Fibroblast of lung (primary cell): ENCODE measurements around the gene CDRT4. TPM values are rescaled to one million over a fixed set of nuclear protein-coding genes. Genes with fewer than 3 reads are reported as not detected.

ENCODE experiments used
- DNase-seq, 2 donors: peaks; one replicate each; pipeline versions ENCODE4 v3.0.0 to v3.0.0-alpha.2; 2010; ENCODE audit warnings: low read depth in 2 of 2
- H2AFZ ChIP-seq: 2 replicates; pipeline ENCODE4 v1.5.1; 2012; ENCODE audit warnings: low read length, control low read depth, inconsistent platforms
- H3K27ac ChIP-seq: 2 replicates; pipeline ENCODE4 v1.5.1; 2011; ENCODE audit warnings: low read length, control low read depth; ENCODE audit not compliant: insufficient read depth
- H3K27me3 ChIP-seq: 2 replicates; pipeline ENCODE4 v1.5.1; 2011; ENCODE audit warnings: mild to moderate bottlenecking, low read length; ENCODE audit not compliant: control insufficient read depth, insufficient read depth
- H3K36me3 ChIP-seq: 2 replicates; pipeline ENCODE4 v1.5.1; 2011; ENCODE audit warnings: low read length; ENCODE audit not compliant: control insufficient read depth, insufficient read depth
- H3K4me1 ChIP-seq: 2 replicates; pipeline ENCODE4 v1.5.1; 2011; ENCODE audit warnings: low read length; ENCODE audit not compliant: control insufficient read depth, insufficient read depth; ENCODE audit errors: extremely low read depth
- H3K4me2 ChIP-seq: 2 replicates; pipeline ENCODE4 v1.5.1; 2011; ENCODE audit warnings: low read length, control low read depth; ENCODE audit not compliant: insufficient read depth; ENCODE audit errors: extremely low read depth
- H3K4me3 ChIP-seq, 4 experiments: fragments of 200-600 bp in 1 of 4; sonication (generic) in 1 of 4; replicated peaks in 1 of 4; 2 replicates each; pipeline ENCODE4 v1.5.1; 2011 to 2016; ENCODE audit warnings: low read length in 4 of 4, low read depth in 3 of 4, mild to moderate bottlenecking in 3 of 4, control low read depth in 2 of 4, inconsistent platforms in 1 of 4, mixed read lengths in 1 of 4; ENCODE audit not compliant: insufficient read depth in 1 of 4; ENCODE audit errors: control extremely low read depth in 1 of 4
- H3K79me2 ChIP-seq: 2 replicates; pipeline ENCODE4 v1.5.1; 2012; ENCODE audit warnings: mild to moderate bottlenecking, low read length, inconsistent platforms; ENCODE audit not compliant: control insufficient read depth, insufficient read depth
- H3K9ac ChIP-seq: 2 replicates; pipeline ENCODE4 v1.5.1; 2011; ENCODE audit warnings: mild to moderate bottlenecking, low read length, control low read depth; ENCODE audit not compliant: insufficient read depth
- H3K9me3 ChIP-seq: 2 replicates; pipeline ENCODE4 v1.5.1; 2012; ENCODE audit warnings: low read depth, low read length; ENCODE audit not compliant: control insufficient read depth, insufficient read depth
- H4K20me1 ChIP-seq: 2 replicates; pipeline ENCODE4 v1.5.1; 2011; ENCODE audit warnings: low read length; ENCODE audit not compliant: control insufficient read depth, insufficient read depth; ENCODE audit errors: extremely low read depth
- EZH2 ChIP-seq: IDR thresholded peaks from 2 replicates; pipeline ENCODE4 v1.5.1; 2012; ENCODE audit warnings: low read length, control low read depth, mild to moderate bottlenecking; ENCODE audit errors: missing control alignments
- polyA plus RNA-seq, 2 donors: library from polyadenylated mRNA; depleted of rRNA in 1 of 2; stranded (reverse) in 1 of 2; unstranded in 1 of 2; fragments of >200 nt; gene quantifications; 2 replicates each; pipeline ENCODE4 v1.2.1, GENCODE V29; 2011 to 2012; ENCODE audit warnings: missing spikeins in 1 of 2
- total RNA-seq: library from RNA; depleted of rRNA; stranded (reverse); fragments of >200 nt; gene quantifications from 2 replicates; pipeline ENCODE4 v1.2.1, GENCODE V29; 2014
- TF ChIP-seq, protein P1 (sequence below), 2 donors: IDR thresholded peaks in 1 of 2; conservative IDR thresholded peaks in 1 of 2; 1 replicate in 1 of 2; 2 replicates in 1 of 2; pipeline ENCODE4 v1.5.1; 2011 to 2012; ENCODE audit warnings: low read length in 2 of 2, control low read depth in 1 of 2, inconsistent platforms in 1 of 2, low read depth in 1 of 2, mild to moderate bottlenecking in 1 of 2

CDRT4 gene
- total and polyA plus RNA-seq, 2 donors (not counting 1 experiment from before 2014, with no cell fraction given): 0.49 to 2.3 TPM

DNA sequence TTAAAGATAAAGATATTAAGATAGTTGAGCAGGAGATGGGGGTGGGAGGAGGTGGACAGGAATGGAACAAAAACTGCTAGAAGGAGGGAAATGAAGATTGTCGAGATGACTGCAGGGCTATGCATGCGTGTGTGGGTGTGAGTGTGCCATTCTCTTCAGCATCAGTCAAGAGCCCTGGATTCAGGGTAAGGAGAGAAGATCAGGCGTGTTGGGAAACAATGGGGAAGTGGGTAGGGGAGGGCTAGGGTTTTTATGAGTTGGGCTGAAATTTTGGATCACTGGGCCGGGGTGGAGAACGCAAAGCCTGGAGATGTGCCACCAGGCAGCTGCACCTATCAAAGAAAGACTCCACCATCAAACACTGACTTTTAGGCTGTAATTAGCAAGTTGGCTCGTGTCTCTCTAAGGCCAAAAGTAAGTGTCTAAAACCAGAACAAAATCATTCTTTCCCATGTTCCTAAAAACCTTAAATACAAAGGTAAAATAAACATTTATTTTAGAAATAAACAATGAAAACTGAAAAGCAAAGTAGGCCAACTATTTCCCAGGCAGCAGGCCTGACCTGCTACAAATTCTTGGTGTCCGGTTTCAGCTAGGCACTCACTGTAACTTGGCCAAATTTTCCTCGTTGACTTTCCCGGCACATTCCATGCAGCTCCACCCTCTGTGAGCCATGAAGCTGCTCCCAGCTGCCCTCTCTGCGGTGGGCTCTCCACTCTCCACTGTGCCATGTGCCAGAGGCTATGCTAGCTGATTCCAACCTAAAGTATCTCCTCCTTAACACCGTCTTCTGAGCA lies 4.2 kb downstream of the CDRT4 start:
- Histone ChIP-seq H4K20me1 (no peaks in the 10 kb centered on the region), H3K4me1 (peaks cover 19% of the 10 kb centered on the region), H2AFZ (no peak overlapping the region), H3K9ac (no peak overlapping the region), H3K4me3 (no peak overlapping the region), H3K79me2 (no peaks in the 10 kb centered on the region), H3K36me3 (no peaks in the 10 kb centered on the region), H3K9me3 (no peaks in the 10 kb centered on the region), H3K4me2 (peak overlapping the region; percentile 17), H3K27ac (peak overlapping the region; percentile 6), H3K27me3 (peaks cover 3% of the 10 kb centered on the region)
- TF ChIP-seq, protein P1, sequence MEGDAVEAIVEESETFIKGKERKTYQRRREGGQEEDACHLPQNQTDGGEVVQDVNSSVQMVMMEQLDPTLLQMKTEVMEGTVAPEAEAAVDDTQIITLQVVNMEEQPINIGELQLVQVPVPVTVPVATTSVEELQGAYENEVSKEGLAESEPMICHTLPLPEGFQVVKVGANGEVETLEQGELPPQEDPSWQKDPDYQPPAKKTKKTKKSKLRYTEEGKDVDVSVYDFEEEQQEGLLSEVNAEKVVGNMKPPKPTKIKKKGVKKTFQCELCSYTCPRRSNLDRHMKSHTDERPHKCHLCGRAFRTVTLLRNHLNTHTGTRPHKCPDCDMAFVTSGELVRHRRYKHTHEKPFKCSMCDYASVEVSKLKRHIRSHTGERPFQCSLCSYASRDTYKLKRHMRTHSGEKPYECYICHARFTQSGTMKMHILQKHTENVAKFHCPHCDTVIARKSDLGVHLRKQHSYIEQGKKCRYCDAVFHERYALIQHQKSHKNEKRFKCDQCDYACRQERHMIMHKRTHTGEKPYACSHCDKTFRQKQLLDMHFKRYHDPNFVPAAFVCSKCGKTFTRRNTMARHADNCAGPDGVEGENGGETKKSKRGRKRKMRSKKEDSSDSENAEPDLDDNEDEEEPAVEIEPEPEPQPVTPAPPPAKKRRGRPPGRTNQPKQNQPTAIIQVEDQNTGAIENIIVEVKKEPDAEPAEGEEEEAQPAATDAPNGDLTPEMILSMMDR (conservative IDR thresholded peaks at IDR 0.05 in 1 of 2, IDR thresholded peaks at IDR 0.05 in 1 of 2; ENCODE audit: low read depth in 1 of 2, low read length in 2 of 2): no peak
- TF ChIP-seq EZH2: no peak
- peak; percentile 93 for DNase-seq

DNA sequence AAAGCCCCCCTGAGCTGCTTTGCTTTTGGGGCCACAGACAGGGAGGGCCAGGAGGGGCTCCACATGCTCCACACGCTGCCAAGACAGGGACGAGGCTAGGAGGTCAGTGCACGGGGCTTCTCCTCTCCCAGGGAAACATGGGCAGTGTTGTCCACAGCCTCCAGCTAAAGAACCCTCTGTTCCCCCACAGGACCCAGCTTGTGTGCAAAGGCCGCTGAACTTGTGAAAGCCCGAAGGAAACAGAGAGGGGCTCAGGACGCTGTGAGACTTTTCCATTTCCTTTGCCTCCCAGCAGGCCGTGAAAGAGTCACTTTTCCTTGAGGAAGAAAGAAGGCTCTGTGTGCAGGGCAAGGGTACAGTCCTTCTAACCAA lies 9.7 kb downstream of the CDRT4 start:
- DNase-seq: no peak
- no peak overlapping the region for H3K4me3 ChIP-seq
- TF ChIP-seq, protein P1 (conservative IDR thresholded peaks at IDR 0.05 in 1 of 2, IDR thresholded peaks at IDR 0.05 in 1 of 2; ENCODE audit: low read depth in 1 of 2, low read length in 2 of 2): no peak
- TF ChIP-seq EZH2: no peak
- H3K4me2 ChIP-seq: peak overlapping the region; percentile 64
- no peaks in the 10 kb centered on the region for H4K20me1 ChIP-seq
- H3K4me1 ChIP-seq: peaks cover 19% of the 10 kb centered on the region
- peak overlapping the region; percentile 60 for H3K27ac ChIP-seq
- H3K79me2 ChIP-seq: no peaks in the 10 kb centered on the region
- no peaks in the 10 kb centered on the region for H3K36me3 ChIP-seq
- H2AFZ ChIP-seq: no peak overlapping the region
- H3K9ac ChIP-seq: no peak overlapping the region
- H3K9me3 ChIP-seq: no peaks in the 10 kb centered on the region
- no peaks in the 10 kb centered on the region for H3K27me3 ChIP-seq

DNA sequence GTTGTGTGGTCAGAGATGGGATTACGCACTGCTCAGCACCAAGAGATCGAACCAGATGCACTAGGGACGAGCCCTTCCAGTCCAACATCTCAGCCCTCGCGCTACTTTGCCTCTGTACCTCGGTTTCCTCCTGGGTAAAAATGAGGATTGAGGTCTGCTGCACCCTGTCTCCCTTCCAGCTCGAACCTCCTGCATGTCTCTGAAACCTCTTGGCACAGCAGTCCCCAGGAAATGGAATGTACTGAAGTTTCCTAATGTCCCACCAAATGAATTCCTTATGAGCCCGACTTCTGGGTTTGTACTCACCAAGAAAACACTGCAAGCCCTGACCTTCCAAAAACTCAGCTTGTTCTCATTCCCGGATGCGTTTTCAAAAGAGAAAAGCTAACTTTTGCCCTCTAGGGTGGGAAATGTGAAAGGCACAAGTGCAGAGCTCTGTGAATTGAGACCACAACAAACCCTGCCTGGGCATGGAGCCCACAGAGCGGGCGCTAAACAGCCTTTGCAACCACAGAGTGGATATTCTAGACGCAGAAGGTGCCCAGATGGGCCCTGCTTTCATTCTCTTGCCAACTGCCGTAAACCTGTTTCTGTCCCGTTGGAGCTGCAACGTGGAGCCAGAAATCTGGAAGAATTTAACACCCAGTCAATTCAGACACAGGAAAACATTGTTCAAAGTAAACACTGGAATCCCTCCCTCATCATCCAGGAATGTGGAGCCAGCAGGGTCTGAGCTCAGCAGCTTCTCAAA lies 10.3 kb downstream of the CDRT4 start:
- H3K9me3 ChIP-seq: no peaks in the 10 kb centered on the region
- DNase-seq: peak; percentile 87 to 91
- peak overlapping the region in 2 of 4 experiments; percentile 1 to 16 for H3K4me3 ChIP-seq
- H3K79me2 ChIP-seq: no peaks in the 10 kb centered on the region
- peak overlapping the region; percentile 64 for H3K4me2 ChIP-seq
- no peak overlapping the region for H2AFZ ChIP-seq
- H3K27me3 ChIP-seq: no peaks in the 10 kb centered on the region
- H3K9ac ChIP-seq: no peak overlapping the region
- no peaks in the 10 kb centered on the region for H4K20me1 ChIP-seq
- no peaks in the 10 kb centered on the region for H3K36me3 ChIP-seq
- H3K4me1 ChIP-seq: peaks cover 17% of the 10 kb centered on the region
- peak overlapping the region; percentile 60 for H3K27ac ChIP-seq
- TF ChIP-seq, protein P1 (conservative IDR thresholded peaks at IDR 0.05 in 1 of 2, IDR thresholded peaks at IDR 0.05 in 1 of 2; ENCODE audit: low read depth in 1 of 2, low read length in 2 of 2): peak; percentile 63 to 71
- TF ChIP-seq EZH2: no peak
